Measurements from ENCODE around the gene EPAS1. TPM values are rescaled to one million over a fixed set of nuclear protein-coding genes. Genes with fewer than 3 reads are reported as not detected.

Gene EPAS1
- total and polyA plus RNA-seq, 3 donors from 2014 or later = 93.9 to 158 (median 142) TPM

GRCh38 chr2:46334389-46335271 is 37.4 kb downstream of the EPAS1 start:
- H3K36me3 ChIP-seq (ENCODE audit: low read depth, missing control alignments) = no peaks in the 10 kb centered on the region
- DNase-seq = no peak
- no peak overlapping the region for H3K4me3 ChIP-seq
- WGBS, 2 donors = 48 to 54% methylated on average over 6 of the region's 6 CpGs
- peak overlapping the region; percentile 78 to 83 for H3K27ac ChIP-seq
- H3K9me3 ChIP-seq = no peaks in the 10 kb centered on the region
- TF ChIP-seq CTCF (IDR thresholded peaks at IDR 0.05) = no peak
- peaks cover 82% of the 10 kb centered on the region for H3K4me1 ChIP-seq
- H3K27me3 ChIP-seq = no peaks in the 10 kb centered on the region
- intact Hi-C loops (cut with DNase I; ENCODE audit: low total_unique reads) = no loop called here

- 27 to 36% methylated on average over 14 to 22 of the region's 22 CpGs for whole genome bisulfite sequencing, 2 donors
- H3K4me1 ChIP-seq = peaks cover 82% of the 10 kb centered on the region
- TF ChIP-seq CTCF (IDR thresholded peaks at IDR 0.05) (no peak), POLR2A (IDR thresholded peaks at IDR 0.05) (no peak)
These were observed 38.4 kb downstream of the EPAS1 start for GRCh38 chr2:46335391-46336282.

GRCh38 chr2:46336283-46336959 is 39.2 kb downstream of the EPAS1 start:
- H3K27ac ChIP-seq = peak overlapping the region; percentile 78 to 83
- DNase-seq = peak; percentile 37
- intact Hi-C loops (cut with DNase I; ENCODE audit: low total_unique reads) = no loop called here
- H3K4me3 ChIP-seq = no peak overlapping the region
- H3K27me3 ChIP-seq = no peaks in the 10 kb centered on the region
- TF ChIP-seq POLR2A (IDR thresholded peaks at IDR 0.05) (no peak), CTCF (IDR thresholded peaks at IDR 0.05) (no peak)
- no peaks in the 10 kb centered on the region for H3K36me3 ChIP-seq (ENCODE audit: low read depth, missing control alignments)
- H3K4me1 ChIP-seq = peaks cover 81% of the 10 kb centered on the region
- 26 to 34% methylated on average over 4 of the region's 4 CpGs for WGBS, 2 donors
- no peaks in the 10 kb centered on the region for H3K9me3 ChIP-seq

More at GRCh38 chr2:46335391-46336282, 38.4 kb downstream of the EPAS1 start:
- no peaks in the 10 kb centered on the region for H3K27me3 ChIP-seq
- DNase-seq = peak; percentile 50
- no peaks in the 10 kb centered on the region for H3K36me3 ChIP-seq (ENCODE audit: low read depth, missing control alignments)
- intact Hi-C loops (cut with DNase I; ENCODE audit: low total_unique reads) = no loop called here
- peak overlapping the region; percentile 78 to 83 for H3K27ac ChIP-seq
- H3K4me3 ChIP-seq = no peak overlapping the region
- no peaks in the 10 kb centered on the region for H3K9me3 ChIP-seq

GRCh38 chr2:46337208-46337994 is 40.2 kb downstream of the EPAS1 start:
- peak overlapping the region in 1 of 2 donors; percentile 83 for H3K27ac ChIP-seq

More at GRCh38 chr2:46337208-46337994, 40.2 kb downstream of the EPAS1 start:
- no peak for TF ChIP-seq CTCF (IDR thresholded peaks at IDR 0.05)
- H3K4me3 ChIP-seq = no peak overlapping the region
- peaks cover 72% of the 10 kb centered on the region for H3K4me1 ChIP-seq
- 71 to 78% methylated on average over 11 of the region's 11 CpGs for WGBS, 2 donors
- no peaks in the 10 kb centered on the region for H3K36me3 ChIP-seq (ENCODE audit: low read depth, missing control alignments)
- no peak for DNase-seq
- H3K9me3 ChIP-seq = no peaks in the 10 kb centered on the region
- intact Hi-C loops (cut with DNase I; ENCODE audit: low total_unique reads) = no loop called here
- H3K27me3 ChIP-seq = no peaks in the 10 kb centered on the region

All from testis (tissue), 3 donors.